Activated CD8-positive, alpha-beta memory T cell treated with anti-CD3 and anti-CD28 coated beads for 4 hours (primary cell): ENCODE measurements around the gene PRR35.

Source experiments
- DNase-seq, 2 donors: peaks; one replicate each; pipeline ENCODE4 v3.0.0-alpha.2; 2020; ENCODE audit warnings: low read depth in 2 of 2

PRR35 gene

DNA sequence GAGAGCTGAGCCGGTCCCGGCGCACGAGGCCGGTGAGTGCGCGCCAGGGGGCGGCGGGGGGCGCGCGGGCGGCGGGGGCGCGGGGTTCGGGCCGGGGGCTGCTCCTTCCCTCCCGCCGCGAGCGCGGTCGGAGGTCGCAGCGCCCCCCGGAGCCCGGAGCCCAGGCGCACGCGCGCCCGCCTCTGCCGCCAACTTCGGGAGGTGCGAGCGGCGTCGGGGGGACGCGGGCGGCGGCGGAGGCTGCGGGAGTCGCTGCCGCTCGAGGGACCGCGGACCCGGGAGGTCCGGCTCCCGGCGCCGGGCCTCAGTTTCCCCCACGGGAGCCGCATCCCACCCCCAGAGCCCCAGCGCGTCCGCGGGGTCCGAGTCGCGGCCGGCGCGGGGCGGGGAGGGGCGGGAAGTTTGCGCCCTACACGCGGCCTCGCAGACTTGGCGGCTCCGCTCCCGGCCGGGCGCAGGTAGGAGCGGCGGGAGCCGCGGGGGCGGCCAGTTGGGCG lies at the start of gene PRR35:
Gene PRR35, plus strand, starts transcription at position 191 of the 497 bp plus-strand sequence. CDS start 2,901 bp downstream, outside the sequence.
- no peak for DNase-seq

DNA sequence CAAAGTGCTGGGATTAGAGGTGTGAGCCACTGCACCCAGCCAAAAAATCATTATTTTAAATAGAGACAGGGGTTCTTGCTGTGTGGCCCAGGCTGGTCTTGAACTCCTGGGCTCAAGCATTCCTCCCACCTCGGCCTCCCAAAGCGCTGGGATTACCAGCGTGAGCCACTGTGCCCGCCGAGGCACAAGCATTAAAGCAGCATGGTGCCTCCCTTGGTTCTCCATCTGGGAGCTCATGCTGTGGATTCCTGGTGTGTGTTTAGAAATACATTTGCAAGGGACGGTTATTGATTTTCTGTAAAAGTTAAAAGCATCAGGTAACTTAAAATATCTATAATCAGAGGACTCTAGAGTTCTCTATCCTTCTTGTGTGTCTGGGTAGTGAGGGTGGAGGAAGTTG lies 47.4 kb upstream of the PRR35 start:
- DNase-seq = no peak

GRCh38 chr16:513950-514349 lies 46.2 kb upstream of the PRR35 start:
- DNase-seq = no peak

DNA sequence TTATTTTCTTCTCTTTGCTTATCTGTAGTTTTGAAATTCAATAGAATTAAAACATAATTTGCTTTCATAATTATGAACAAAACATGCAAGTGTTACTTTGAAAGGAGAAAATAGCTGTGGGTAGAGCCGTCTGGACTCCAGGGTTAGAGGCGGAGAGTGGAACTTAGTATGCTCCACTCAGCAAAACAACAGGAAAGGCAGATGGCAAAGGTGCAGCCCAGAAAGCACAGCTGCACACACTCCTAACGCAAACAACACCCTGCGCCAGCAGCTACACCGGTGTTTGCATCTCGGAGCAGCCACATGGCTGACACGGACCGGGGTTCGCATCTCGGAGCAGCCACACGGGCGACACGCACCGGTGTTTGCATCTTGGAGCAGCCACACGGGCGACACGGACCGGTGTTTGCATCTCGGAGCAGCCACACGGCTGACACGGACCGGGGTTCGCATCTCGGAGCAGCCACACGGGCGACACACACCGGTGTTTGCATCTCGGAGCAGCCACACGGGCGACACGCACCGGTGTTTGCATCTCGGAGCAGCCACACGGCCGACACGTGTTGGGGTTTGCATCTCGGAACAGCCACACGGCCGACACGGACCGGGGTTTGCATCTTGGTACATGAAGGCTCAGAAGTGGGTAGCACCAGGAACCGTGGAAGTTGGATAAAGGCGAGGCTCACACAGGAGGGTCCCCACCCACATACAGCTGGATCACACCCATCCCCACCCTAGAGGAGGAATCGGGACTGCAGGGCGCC lies 44.8 kb upstream of the PRR35 start:
- no peak for DNase-seq

DNA sequence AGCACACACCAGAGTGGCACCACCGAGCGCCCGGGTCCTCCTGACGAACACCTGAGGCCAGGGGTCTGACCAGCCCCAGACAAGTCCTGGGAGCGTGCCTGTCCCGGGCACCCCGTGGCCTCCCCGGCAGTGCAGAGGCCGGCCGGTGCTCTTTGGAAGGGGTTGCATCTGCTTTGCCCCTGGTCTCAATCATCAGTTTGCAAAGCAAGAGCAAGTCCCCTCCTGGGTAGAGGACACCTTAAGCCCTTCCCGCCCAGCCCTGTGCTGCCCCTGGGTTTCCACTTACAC lies 44.3 kb upstream of the PRR35 start:
- DNase-seq = no peak

DNA sequence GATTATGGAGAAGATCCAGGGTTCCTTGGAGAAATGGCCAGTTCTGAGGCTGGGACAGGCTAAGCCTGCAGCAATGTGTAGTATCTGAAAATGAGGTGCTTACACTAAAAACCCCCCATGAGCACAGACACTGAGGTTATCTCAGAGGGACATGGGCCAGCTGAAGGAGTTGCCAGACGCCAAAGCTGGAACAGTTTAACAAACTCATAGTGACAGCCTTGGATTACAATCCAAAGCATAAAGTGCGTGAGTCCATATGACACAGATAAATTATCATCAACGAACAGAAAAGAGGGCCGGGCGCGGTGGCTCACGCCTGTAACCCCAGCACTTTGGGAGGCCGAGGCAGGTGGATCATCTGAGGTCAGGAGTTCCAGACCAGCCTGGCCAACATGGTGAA lies 43.9 kb upstream of the PRR35 start:
- DNase-seq = no peak

DNA sequence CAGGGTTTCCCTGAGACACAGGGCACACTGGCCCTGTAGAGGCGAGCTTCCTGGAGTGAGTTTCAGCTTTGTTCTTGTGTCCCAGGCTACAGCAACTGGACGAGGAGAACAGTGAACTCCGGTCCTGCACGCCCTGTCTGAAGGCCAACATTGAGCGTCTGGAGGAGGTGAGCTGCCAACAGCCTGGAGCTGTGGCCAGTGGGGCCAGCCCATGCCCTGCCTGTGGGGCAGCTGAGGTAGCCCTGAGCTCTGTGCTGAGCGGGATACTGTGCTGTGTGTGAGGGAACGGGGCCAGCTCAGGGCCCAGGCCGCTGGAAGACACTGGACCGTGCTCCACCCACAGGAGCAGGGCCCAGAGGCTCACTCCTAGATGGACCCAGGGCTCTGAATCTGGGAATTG lies 41.3 kb upstream of the PRR35 start:
- no peak for DNase-seq

DNA sequence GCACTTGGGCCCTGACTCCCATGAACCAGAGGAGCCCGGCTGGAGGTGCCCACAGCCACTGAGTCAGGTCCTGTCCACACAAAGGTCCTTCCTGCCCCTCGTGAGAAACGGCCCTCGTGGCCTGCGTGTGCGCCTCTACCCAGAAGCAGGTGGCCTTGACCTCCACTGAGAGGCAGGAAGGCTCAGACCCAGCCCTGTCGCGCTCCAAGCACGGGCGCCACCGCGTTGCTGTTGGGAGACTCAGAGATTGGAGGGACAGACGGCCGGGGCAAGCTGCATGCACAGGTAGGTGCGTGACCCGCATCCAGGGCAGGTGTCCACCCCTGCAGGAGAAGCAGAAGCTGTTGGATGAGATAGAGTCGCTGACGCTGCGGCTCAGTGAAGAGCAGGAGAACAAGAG lies 40.8 kb upstream of the PRR35 start:
- no peak for DNase-seq

- DNase-seq = no peak
These were observed 40.1 kb upstream of the PRR35 start for GRCh38 chr16:519841-520687.

DNA sequence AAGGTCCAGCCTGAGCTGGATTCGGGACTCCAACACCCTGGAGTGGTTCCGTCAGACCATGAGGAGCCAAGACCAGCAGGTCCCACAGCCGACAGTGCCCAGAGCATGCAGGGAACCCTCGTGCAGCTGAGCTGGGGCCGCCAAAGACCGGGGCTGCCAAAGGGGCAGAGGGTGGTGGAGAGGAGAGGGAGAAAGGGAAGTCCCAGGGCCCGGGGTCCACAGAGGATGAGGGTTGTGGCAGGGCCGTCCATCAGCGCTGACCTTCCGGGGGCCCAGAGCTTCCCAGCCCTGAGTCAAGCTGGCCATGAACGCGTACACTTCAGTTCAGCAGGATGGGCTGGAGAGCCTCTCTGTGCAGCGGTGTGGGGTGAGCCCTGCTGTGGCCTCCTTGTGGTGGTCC lies 39.3 kb upstream of the PRR35 start:
- no peak for DNase-seq

GRCh38 chr16:521381-522210 lies 38.6 kb upstream of the PRR35 start:
- no peak for DNase-seq

- no peak for DNase-seq
These were observed 37.7 kb upstream of the PRR35 start for GRCh38 chr16:522320-523096.

- no peak for DNase-seq
These were observed 37.0 kb upstream of the PRR35 start for GRCh38 chr16:523097-523741.

- no peak for DNase-seq
These were observed 35.7 kb upstream of the PRR35 start for GRCh38 chr16:524274-525040.

GRCh38 chr16:525123-525519 lies 35.1 kb upstream of the PRR35 start:
- DNase-seq = no peak

- DNase-seq = peak; percentile 43 to 65
These were observed 34.5 kb upstream of the PRR35 start for GRCh38 chr16:525520-526180.

GRCh38 chr16:526181-527014 lies 33.8 kb upstream of the PRR35 start:
- DNase-seq = no peak

DNA sequence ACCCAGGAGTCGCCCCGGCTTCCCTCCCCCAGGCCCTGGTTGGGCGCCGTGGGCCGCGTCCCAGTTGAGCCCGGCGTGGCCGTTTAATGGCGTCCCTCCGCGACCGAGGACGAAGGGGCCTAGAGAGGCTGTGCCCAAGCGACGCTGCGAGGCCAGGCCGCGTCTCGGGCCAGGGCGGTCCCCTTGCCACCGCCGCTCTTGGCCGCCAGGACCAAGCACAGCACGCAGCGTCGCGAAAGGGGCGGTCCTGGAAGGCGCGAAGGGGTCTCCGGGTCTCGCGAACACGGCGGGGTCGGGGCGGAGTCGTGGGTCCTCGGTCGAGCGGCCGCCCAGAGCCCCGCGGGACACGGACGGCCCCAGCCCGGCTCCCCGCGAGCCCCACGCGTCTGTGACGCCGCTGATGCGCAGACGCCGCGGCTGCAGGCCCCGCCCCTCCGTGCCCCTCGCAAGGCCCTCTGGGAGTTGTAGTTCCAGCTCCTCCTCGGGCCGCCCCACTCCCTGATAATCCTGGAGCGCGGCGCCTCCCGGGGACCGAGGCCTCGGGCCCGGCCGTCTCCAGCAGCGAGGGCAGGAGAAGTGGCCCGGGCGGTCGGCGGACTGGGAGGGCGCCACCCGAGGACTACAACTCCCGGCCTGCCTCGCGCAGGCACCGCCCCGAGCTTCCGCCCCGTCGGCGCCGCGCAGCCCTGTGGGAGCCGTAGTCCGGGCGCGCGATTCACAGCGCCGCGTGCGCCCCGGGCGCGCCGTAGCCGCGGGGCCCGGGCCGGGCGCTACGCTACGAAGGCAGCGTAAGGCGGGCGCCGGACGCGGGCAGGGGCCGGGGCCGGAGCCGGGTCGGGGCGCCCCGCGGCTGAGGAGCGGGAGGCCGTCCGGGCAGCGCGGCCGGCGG lies 32.9 kb upstream of the PRR35 start, which contains the start of gene CAPN15:
Gene CAPN15, plus strand, starts transcription at position 698 of the 889 bp plus-strand sequence. CDS start 19,127 bp downstream, outside the sequence.
- peak; percentile 67 to 69 for DNase-seq
